Endothelial cell (in vitro differentiated cells): ENCODE data around the gene ATF5. TPM values are rescaled to one million over a fixed set of nuclear protein-coding genes. Genes with fewer than 3 reads are reported as not detected.

ENCODE experiments used
- DNase-seq: peaks from one replicate; pipeline ENCODE4 v3.0.0; 2021; ENCODE audit warnings: low spot score
- H3K27ac Mint-ChIP-seq: one replicate; pipeline ENCODE4 v1.8.0; 2021; ENCODE audit warnings: mixed read lengths, inconsistent platforms; ENCODE audit not compliant: unreplicated experiment
- H3K27me3 Mint-ChIP-seq: one replicate; pipeline ENCODE4 v1.8.0; 2021; ENCODE audit warnings: mild to moderate bottlenecking, moderate library complexity, mixed read lengths, inconsistent platforms; ENCODE audit not compliant: unreplicated experiment
- H3K36me3 Mint-ChIP-seq: one replicate; pipeline ENCODE4 v1.8.0; 2021; ENCODE audit warnings: mild to moderate bottlenecking, low read depth, mixed read lengths, inconsistent platforms; ENCODE audit not compliant: unreplicated experiment
- H3K4me1 Mint-ChIP-seq: one replicate; pipeline ENCODE4 v1.8.0; 2021; ENCODE audit warnings: mild to moderate bottlenecking, mixed read lengths, inconsistent platforms; ENCODE audit not compliant: unreplicated experiment
- H3K4me3 Mint-ChIP-seq: one replicate; pipeline ENCODE4 v1.8.0; 2021; ENCODE audit warnings: mild to moderate bottlenecking, mixed read lengths, inconsistent platforms; ENCODE audit not compliant: unreplicated experiment
- H3K9me3 Mint-ChIP-seq: one replicate; pipeline ENCODE4 v1.8.0; 2021; ENCODE audit warnings: mixed read lengths, inconsistent platforms; ENCODE audit not compliant: unreplicated experiment
- total RNA-seq: library from RNA; stranded (reverse); fragmentation: NEBNext Ultra II Directional; extraction: Animal tissue kit (Norgen Biotek cat#: 25700); gene quantifications from one replicate; pipeline ENCODE4 v1.2.1, GENCODE V29; 2021; ENCODE audit not compliant: unreplicated experiment
- TF ChIP-seq, protein P1 (sequence below): fragments of 200-600 bp; sonication (generic); IDR thresholded peaks from one replicate; pipeline ENCODE4 v1.5.0; 2021; ENCODE audit warnings: antibody characterized with exemption; ENCODE audit not compliant: unreplicated experiment

Gene ATF5
- total RNA-seq, 1 donor from 2014 or later: 15.8 TPM

- H3K9me3 Mint-ChIP-seq: no peaks in the 10 kb centered on the region
- H3K4me1 Mint-ChIP-seq: no peaks in the 10 kb centered on the region
- peaks cover 16% of the 10 kb centered on the region for H3K36me3 Mint-ChIP-seq
- H3K27me3 Mint-ChIP-seq: peaks cover 12% of the 10 kb centered on the region
- H3K4me3 Mint-ChIP-seq: no peak overlapping the region
- TF ChIP-seq, protein P1, sequence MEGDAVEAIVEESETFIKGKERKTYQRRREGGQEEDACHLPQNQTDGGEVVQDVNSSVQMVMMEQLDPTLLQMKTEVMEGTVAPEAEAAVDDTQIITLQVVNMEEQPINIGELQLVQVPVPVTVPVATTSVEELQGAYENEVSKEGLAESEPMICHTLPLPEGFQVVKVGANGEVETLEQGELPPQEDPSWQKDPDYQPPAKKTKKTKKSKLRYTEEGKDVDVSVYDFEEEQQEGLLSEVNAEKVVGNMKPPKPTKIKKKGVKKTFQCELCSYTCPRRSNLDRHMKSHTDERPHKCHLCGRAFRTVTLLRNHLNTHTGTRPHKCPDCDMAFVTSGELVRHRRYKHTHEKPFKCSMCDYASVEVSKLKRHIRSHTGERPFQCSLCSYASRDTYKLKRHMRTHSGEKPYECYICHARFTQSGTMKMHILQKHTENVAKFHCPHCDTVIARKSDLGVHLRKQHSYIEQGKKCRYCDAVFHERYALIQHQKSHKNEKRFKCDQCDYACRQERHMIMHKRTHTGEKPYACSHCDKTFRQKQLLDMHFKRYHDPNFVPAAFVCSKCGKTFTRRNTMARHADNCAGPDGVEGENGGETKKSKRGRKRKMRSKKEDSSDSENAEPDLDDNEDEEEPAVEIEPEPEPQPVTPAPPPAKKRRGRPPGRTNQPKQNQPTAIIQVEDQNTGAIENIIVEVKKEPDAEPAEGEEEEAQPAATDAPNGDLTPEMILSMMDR: no peak
- H3K27ac Mint-ChIP-seq: no peak overlapping the region
- DNase-seq: no peak
These were observed 24.9 kb upstream of the ATF5 start for GRCh38 chr19:49904136-49904535.

GRCh38 chr19:49906879-49907564 lies 22.0 kb upstream of the ATF5 start:
- no peak for DNase-seq
- H3K27ac Mint-ChIP-seq: no peak overlapping the region
- H3K9me3 Mint-ChIP-seq: no peaks in the 10 kb centered on the region
- TF ChIP-seq, protein P1: no peak
- H3K4me3 Mint-ChIP-seq: no peak overlapping the region
- H3K4me1 Mint-ChIP-seq: peaks cover 16% of the 10 kb centered on the region
- peaks cover 21% of the 10 kb centered on the region for H3K36me3 Mint-ChIP-seq
- peaks cover 13% of the 10 kb centered on the region for H3K27me3 Mint-ChIP-seq

DNA sequence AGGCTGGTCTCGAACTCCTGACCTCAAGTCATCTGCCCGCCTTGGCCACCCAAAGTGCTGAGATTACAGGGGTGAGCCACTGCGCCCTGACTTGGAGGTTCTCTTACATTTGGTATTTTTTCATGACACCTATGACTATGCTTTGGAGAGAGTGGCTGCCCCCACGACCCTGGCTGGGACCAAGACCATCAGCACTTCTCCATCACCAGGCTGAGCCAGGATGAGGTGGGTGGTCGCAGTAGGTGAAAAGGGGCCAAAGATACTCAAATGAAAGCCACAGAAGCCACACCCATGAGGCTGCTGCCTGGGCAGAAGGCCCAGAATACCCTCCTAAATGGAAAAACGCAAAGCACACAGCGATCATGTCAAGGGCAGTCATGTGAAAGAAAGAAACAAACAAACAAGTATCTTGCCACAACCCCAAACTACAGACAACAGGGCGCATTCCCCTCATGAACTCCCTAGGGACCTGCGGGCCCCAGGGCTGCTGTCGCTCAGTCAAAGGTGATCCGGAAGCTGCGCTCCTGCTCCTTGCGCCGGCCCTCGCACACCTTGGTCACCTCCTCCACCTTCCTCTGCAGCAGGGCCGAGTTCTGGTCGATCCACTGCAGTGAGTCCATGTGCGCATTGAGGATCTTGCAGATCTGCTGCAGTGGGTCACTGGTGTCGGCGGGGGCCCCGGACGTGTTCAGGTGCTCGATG lies 21.1 kb upstream of the ATF5 start:
- no peak for DNase-seq
- H3K36me3 Mint-ChIP-seq: peaks cover 25% of the 10 kb centered on the region
- peaks cover 13% of the 10 kb centered on the region for H3K27me3 Mint-ChIP-seq
- TF ChIP-seq, protein P1: no peak
- H3K4me1 Mint-ChIP-seq: peaks cover 16% of the 10 kb centered on the region
- no peak overlapping the region for H3K27ac Mint-ChIP-seq
- no peaks in the 10 kb centered on the region for H3K9me3 Mint-ChIP-seq
- peak overlapping the region; percentile 37 for H3K4me3 Mint-ChIP-seq

DNA sequence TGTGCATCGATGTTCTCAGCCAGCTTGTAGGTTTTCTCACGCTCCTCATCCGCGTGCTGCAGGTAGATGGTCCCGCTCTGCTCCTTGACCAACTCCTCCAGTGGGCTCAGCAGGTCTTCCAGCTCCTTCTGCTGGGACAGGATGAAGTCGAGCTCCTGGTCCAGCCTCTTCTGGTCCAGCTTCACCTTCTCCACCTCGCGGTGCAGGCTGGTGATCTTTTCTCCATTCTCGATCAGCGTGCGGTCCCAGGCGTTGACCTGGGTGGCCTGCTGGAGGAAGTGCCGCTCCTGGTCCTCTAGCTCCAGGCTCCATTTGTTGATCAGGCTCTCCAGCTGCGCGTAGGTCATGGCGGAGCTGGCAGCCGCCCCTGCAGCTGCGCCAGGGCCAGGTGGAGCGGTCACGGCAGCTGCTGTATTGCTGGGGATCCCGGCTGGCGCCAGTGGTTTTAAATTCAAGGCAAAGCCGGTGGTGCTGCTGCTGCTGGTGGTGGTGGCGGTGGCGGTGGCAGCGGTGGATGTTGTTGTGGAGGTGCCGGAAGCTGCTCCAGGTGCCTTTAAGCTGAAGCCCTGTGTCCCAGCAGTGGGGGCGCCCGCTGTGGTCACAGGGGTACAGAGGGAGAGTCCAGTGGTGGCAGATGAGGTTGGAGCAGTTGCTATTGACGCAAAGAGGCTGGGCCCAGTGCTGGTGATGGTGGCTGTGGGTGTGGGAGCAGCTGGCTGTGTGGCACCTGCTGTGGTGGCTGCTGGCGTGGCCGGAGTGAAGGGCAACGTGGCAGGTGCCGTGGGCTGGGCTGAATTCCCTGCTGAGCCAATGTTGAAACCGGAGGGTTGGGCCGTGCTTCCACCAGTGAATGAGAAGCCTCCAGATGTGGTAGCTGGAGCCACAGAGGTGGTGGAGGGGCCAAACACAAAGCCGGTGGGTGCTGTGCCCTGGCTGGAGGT lies 20.3 kb upstream of the ATF5 start:
- H3K27ac Mint-ChIP-seq: no peak overlapping the region
- H3K9me3 Mint-ChIP-seq: no peaks in the 10 kb centered on the region
- DNase-seq: no peak
- H3K27me3 Mint-ChIP-seq: peaks cover 15% of the 10 kb centered on the region
- no peak overlapping the region for H3K4me3 Mint-ChIP-seq
- H3K36me3 Mint-ChIP-seq: peaks cover 32% of the 10 kb centered on the region
- H3K4me1 Mint-ChIP-seq: peaks cover 16% of the 10 kb centered on the region
- TF ChIP-seq, protein P1: no peak
